K562 (cell line): ENCODE data around the gene SLC35B1. TPM values are rescaled to one million over a fixed set of nuclear protein-coding genes. Genes with fewer than 3 reads are reported as not detected.

Experiments
- ASH1L ChIP-seq: fragments of 450-650 bp; IDR thresholded peaks from 2 replicates; pipeline ENCODE4 v1.6.1; 2018; ENCODE audit warnings: borderline replicate concordance, mild to moderate bottlenecking, low read depth; ENCODE audit not compliant: partially characterized antibody
- BACH1 ChIP-seq: fragments of 200-800 bp; sonication (Bioruptor generic); IDR thresholded peaks from 2 replicates; pipeline ENCODE4 v1.6.1; 2016; ENCODE audit warnings: missing genetic modification characterization, missing compliant biosample characterization
- CHD2 ChIP-seq: IDR thresholded peaks from 2 replicates; pipeline ENCODE4 v1.6.1; 2011; ENCODE audit warnings: low read depth, low read length
- CREB1 ChIP-seq, 2 experiments: sonication (generic) in 1 of 2; formaldehyde crosslinking in 1 of 2; IDR thresholded peaks; 2 replicates each; pipeline versions ENCODE4 v1.6.1 to v1.8.0; 2012 to 2022; ENCODE audit warnings: inconsistent platforms in 1 of 2, mild to moderate bottlenecking in 1 of 2, missing genetic modification reagents in 1 of 2, moderate library complexity in 1 of 2
- DMBX1 ChIP-seq: fragments of 250-450 bp; sonication (Bioruptor Pico); IDR thresholded peaks from 2 replicates; pipeline ENCODE4 v1.8.0; 2022; ENCODE audit warnings: inconsistent platforms, mild to moderate bottlenecking, moderate library complexity, borderline replicate concordance
- FOXA3 ChIP-seq, 2 experiments: fragments of 450-650 bp in 1 of 2; sonication (generic) in 1 of 2; formaldehyde crosslinking; IDR thresholded peaks in 1 of 2; conservative IDR thresholded peaks in 1 of 2; 2 replicates each; pipeline versions ENCODE4 v1.4.0 to v1.8.0; 2020 to 2022; ENCODE audit warnings: mild to moderate bottlenecking in 2 of 2, missing genetic modification reagents in 1 of 2
- FOXM1 ChIP-seq, 2 experiments: fragments of 450-650 bp in 1 of 2; sonication (generic) in 1 of 2; formaldehyde crosslinking in 1 of 2; IDR thresholded peaks; 2 replicates each; pipeline versions ENCODE4 v1.6.1 to v1.9.0; 2017 to 2022; ENCODE audit warnings: low read depth in 2 of 2, mild to moderate bottlenecking in 2 of 2, missing genetic modification reagents in 1 of 2, moderate library complexity in 1 of 2
- FUS ChIP-seq: fragments of 200-400 bp; formaldehyde crosslinking; optimal IDR thresholded peaks from 2 replicates; pipeline ENCODE3; 2017; ENCODE audit warnings: low read depth, low read length
- KLF6 ChIP-seq: fragments of 250-450 bp; sonication (Bioruptor Pico); IDR thresholded peaks from 2 replicates; pipeline ENCODE4 v1.4.0; 2020; ENCODE audit warnings: mild to moderate bottlenecking, moderate library complexity, borderline replicate concordance
- LARP7 ChIP-seq: fragments of 450-650 bp; IDR thresholded peaks from 2 replicates; pipeline ENCODE4 v1.6.1; 2016
- MCM7 ChIP-seq, 2 experiments: fragments of 450-650 bp; IDR thresholded peaks; 2 replicates each; pipeline ENCODE4 v1.6.1; 2016 to 2018
- NONO ChIP-seq, 2 experiments: fragments of 200-400 bp in 1 of 2; fragments of 450-650 bp in 1 of 2; formaldehyde crosslinking in 1 of 2; IDR thresholded peaks; 2 replicates each; pipeline ENCODE4 v1.6.1; 2017; ENCODE audit warnings: low read depth in 2 of 2, mild to moderate bottlenecking in 2 of 2, moderate library complexity in 2 of 2, low read length in 1 of 2
- PHF8 ChIP-seq: fragments of 200-600 bp; sonication (generic); IDR thresholded peaks from 2 replicates; pipeline ENCODE4 v1.6.1; 2012; ENCODE audit warnings: mixed run types, mild to moderate bottlenecking, inconsistent platforms, low read length, moderate library complexity, borderline replicate concordance
- SMC3 ChIP-seq: conservative IDR thresholded peaks from 2 replicates; pipeline ENCODE4 v1.6.1; 2011; ENCODE audit warnings: low read depth, low read length, improper control_type of control experiment; ENCODE audit not compliant: insufficient read depth
- SRSF7 ChIP-seq: fragments of 200-400 bp; formaldehyde crosslinking; optimal IDR thresholded peaks from 2 replicates; pipeline ENCODE3; 2017; ENCODE audit warnings: mild to moderate bottlenecking, low read depth, low read length
- STAT5A ChIP-seq: IDR thresholded peaks from 2 replicates; pipeline ENCODE4 v1.6.1; 2012; ENCODE audit warnings: low read length, inconsistent platforms, borderline replicate concordance
- ZZZ3 ChIP-seq: fragments of 450-650 bp; IDR thresholded peaks from 2 replicates; pipeline ENCODE4 v1.6.1; 2016; ENCODE audit warnings: antibody characterized with exemption, mild to moderate bottlenecking, moderate library complexity
- polyA plus RNA-seq, 8 experiments: library from polyadenylated mRNA; depleted of rRNA in 4 of 8; stranded (reverse) in 5 of 8; unstranded in 3 of 8; fragments of >200 nt; fragmentation: Nextera tagmentation in 2 of 8; fragmentation: Illumina TruSeq in 1 of 8; extraction: Ambion mirVana in 2 of 8; extraction: Trizol in 1 of 8; gene quantifications; 2 replicates each; pipeline versions ENCODE4 v1.2.1 to v1.2.3, GENCODE V29; 2011 to 2014; ENCODE audit warnings: inconsistent platforms in 1 of 8, missing spikeins in 1 of 8
- total RNA-seq, 7 experiments: library from RNA; depleted of rRNA in 6 of 7; stranded (reverse); fragments of >200 nt in 6 of 7; fragmentation: Illumina TruSeq in 2 of 7; extraction: Trizol in 2 of 7; gene quantifications; 2 replicates each; pipeline versions ENCODE4 v1.2.1 to v1.2.3, GENCODE V29; 2011 to 2021; ENCODE audit warnings: low replicate concordance in 1 of 7
- TF ChIP-seq, protein P1 (sequence below): fragments of 250-450 bp; sonication (Bioruptor Pico); IDR thresholded peaks from 2 replicates; pipeline ENCODE4 v1.8.0; 2022; ENCODE audit warnings: moderate library complexity, mild to moderate bottlenecking, inconsistent platforms
- TF ChIP-seq, protein P2 (sequence below), 2 experiments: fragments of 450-650 bp in 1 of 2; IDR thresholded peaks; 2 replicates each; pipeline ENCODE4 v1.6.1; 2011 to 2017; ENCODE audit warnings: low read depth in 2 of 2, antibody characterized with exemption in 1 of 2, borderline replicate concordance in 1 of 2, low read length in 1 of 2, mild to moderate bottlenecking in 1 of 2, mixed read lengths in 1 of 2; ENCODE audit not compliant: control insufficient read depth in 1 of 2
- TF ChIP-seq, protein P3 (sequence below): sonication (generic); formaldehyde crosslinking; IDR thresholded peaks from 2 replicates; pipeline ENCODE4 v1.8.1; 2023; ENCODE audit warnings: mild to moderate bottlenecking, missing genetic modification reagents

SLC35B1 gene
- total and polyA plus RNA-seq, 9 of the 15 experiments (the other 6 are each of a cell fraction or from before 2014, with no cell fraction given): 51.4 to 87.9 (median 66.3) TPM

DNA sequence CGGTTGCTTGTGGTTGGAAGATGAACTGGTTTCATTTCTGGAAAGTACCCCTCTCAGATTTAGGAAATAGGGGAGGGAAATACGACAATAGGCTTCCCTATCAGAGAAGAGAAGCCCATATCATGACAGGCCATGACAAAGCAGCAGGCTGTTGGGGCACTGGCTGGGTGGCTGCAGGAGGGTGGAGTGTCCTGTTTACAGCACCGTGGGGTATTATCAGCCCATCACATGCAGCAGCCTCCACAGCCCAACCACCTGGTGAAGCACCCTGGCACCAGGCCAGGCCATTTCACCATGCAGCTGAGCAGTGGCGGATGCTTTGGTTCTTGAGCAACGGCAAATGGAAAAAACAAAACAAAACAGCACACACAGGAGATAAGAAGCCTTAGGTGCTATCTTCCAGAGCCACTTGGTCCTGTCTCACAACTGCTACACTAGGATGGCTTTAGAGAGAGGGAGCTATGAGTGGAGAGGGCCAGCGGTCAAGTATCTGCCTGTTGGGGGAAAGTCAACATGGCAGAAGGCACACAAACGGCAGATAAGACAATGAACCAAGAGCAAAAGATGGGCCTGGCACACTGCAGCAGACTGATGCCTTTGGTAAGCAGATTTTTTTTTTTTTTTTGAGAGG lies 32.0 kb upstream of the SLC35B1 start (continued):
- no peak for TF ChIP-seq SMC3
- peak; percentile 90 for TF ChIP-seq BACH1 (tag)
- TF ChIP-seq, protein P1, sequence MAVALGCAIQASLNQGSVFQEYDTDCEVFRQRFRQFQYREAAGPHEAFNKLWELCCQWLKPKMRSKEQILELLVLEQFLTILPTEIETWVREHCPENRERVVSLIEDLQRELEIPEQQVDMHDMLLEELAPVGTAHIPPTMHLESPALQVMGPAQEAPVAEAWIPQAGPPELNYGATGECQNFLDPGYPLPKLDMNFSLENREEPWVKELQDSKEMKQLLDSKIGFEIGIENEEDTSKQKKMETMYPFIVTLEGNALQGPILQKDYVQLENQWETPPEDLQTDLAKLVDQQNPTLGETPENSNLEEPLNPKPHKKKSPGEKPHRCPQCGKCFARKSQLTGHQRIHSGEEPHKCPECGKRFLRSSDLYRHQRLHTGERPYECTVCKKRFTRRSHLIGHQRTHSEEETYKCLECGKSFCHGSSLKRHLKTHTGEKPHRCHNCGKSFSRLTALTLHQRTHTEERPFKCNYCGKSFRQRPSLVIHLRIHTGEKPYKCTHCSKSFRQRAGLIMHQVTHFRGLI (CRISPR knock-in tag): peak; percentile 94
- peak in 1 of 2 experiments; percentile 88; a peak in 1 of 4 replicates for TF ChIP-seq NONO (IDR thresholded peaks at IDR 0.05; ENCODE audit: low read depth in 2 of 2, low read length in 1 of 2)
- no peak for TF ChIP-seq ASH1L
- TF ChIP-seq KLF6: peak; percentile 85; the same call in 1 of the 2 replicates
- TF ChIP-seq CHD2: peak; percentile 49
- TF ChIP-seq, protein P2, sequence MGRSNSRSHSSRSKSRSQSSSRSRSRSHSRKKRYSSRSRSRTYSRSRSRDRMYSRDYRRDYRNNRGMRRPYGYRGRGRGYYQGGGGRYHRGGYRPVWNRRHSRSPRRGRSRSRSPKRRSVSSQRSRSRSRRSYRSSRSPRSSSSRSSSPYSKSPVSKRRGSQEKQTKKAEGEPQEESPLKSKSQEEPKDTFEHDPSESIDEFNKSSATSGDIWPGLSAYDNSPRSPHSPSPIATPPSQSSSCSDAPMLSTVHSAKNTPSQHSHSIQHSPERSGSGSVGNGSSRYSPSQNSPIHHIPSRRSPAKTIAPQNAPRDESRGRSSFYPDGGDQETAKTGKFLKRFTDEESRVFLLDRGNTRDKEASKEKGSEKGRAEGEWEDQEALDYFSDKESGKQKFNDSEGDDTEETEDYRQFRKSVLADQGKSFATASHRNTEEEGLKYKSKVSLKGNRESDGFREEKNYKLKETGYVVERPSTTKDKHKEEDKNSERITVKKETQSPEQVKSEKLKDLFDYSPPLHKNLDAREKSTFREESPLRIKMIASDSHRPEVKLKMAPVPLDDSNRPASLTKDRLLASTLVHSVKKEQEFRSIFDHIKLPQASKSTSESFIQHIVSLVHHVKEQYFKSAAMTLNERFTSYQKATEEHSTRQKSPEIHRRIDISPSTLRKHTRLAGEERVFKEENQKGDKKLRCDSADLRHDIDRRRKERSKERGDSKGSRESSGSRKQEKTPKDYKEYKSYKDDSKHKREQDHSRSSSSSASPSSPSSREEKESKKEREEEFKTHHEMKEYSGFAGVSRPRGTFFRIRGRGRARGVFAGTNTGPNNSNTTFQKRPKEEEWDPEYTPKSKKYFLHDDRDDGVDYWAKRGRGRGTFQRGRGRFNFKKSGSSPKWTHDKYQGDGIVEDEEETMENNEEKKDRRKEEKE (IDR thresholded peaks at IDR 0.05; ENCODE audit: borderline replicate concordance in 1 of 2, control insufficient read depth in 1 of 2, low read depth in 2 of 2, low read length in 1 of 2): peak in 1 of 2 experiments; percentile 89; a peak in 1 of 4 replicates
- TF ChIP-seq STAT5A: peak; percentile 98
- TF ChIP-seq FUS: no peak
- peak; percentile 23; the same call in 1 of the 2 replicates for TF ChIP-seq PHF8
- TF ChIP-seq LARP7: peak; percentile 78; the same call in 1 of the 2 replicates
- peak; percentile 99 for TF ChIP-seq FOXM1 (IDR thresholded peaks at IDR 0.05; ENCODE audit: low read depth)
- no peak for TF ChIP-seq FOXM1 (CRISPR knock-in tag; IDR thresholded peaks at IDR 0.05; ENCODE audit: low read depth)
- no peak; the same call in 1 of the 2 replicates for TF ChIP-seq ZZZ3
- TF ChIP-seq FOXA3 (CRISPR knock-in tag; conservative IDR thresholded peaks at IDR 0.05 in 1 of 2, IDR thresholded peaks at IDR 0.05 in 1 of 2): peak; percentile 91 to 96
- TF ChIP-seq SRSF7: no peak
- TF ChIP-seq CREB1 (IDR thresholded peaks at IDR 0.05): peak; percentile 81
- TF ChIP-seq CREB1 (CRISPR knock-in tag; IDR thresholded peaks at IDR 0.05): peak; percentile 74; the same call in 1 of the 2 replicates
- peak; percentile 99 for TF ChIP-seq DMBX1 (CRISPR knock-in tag)
- TF ChIP-seq, protein P3, sequence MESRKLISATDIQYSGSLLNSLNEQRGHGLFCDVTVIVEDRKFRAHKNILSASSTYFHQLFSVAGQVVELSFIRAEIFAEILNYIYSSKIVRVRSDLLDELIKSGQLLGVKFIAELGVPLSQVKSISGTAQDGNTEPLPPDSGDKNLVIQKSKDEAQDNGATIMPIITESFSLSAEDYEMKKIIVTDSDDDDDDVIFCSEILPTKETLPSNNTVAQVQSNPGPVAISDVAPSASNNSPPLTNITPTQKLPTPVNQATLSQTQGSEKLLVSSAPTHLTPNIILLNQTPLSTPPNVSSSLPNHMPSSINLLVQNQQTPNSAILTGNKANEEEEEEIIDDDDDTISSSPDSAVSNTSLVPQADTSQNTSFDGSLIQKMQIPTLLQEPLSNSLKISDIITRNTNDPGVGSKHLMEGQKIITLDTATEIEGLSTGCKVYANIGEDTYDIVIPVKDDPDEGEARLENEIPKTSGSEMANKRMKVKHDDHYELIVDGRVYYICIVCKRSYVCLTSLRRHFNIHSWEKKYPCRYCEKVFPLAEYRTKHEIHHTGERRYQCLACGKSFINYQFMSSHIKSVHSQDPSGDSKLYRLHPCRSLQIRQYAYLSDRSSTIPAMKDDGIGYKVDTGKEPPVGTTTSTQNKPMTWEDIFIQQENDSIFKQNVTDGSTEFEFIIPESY (CRISPR knock-in tag): peak; percentile 89
- TF ChIP-seq MCM7 (IDR thresholded peaks at IDR 0.05): peak in 1 of 2 experiments; percentile 87; a peak in 2 of 4 replicates
